ENCODE measurements around the gene TMC8. TPM values are rescaled to one million over a fixed set of nuclear protein-coding genes. Genes with fewer than 3 reads are reported as not detected.

The TMC8 gene
- polyA plus RNA-seq, 1 donor: 7.6 TPM

DNA sequence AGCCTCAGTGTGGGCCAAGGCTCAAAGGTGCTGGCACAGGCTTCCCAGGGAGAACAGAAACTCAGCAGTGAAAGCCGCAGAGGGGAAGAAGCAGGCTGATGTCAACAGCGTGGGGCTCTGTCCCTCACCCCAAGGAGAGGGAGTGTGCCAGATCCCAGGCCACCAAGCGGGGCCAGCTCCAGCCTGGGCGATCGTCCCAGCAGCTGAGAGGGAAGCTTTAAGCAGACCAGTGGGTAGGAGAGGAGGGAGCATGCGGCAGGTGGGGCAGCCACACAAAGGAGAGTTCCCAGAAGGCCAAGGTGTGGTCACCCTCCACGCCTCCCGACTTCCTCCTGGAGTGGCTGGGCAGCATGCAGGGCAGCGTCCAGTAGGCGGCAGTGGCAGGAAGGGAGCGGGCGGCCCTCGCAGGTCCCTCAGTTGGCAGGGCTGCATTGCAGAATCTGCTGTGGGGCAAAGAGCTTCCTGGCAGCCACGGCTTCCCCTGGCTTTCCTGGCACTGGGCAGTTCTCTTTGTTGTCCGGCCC is 43.8 kb downstream of the TMC8 start:
- Histone ChIP-seq H3K36me3 (ENCODE audit: control insufficient read depth, insufficient read depth, low read length) (peaks cover 52% of the 10 kb centered on the region), H3K4me1 (ENCODE audit: control insufficient read depth, insufficient read depth, low read length) (peaks cover 72% of the 10 kb centered on the region), H3K27ac (ENCODE audit: low read length) (peak overlapping the region; percentile 48), H3K4me3 (ENCODE audit: low read length) (no peak overlapping the region), H3K9me3 (ENCODE audit: control insufficient read depth, low read depth, low read length) (no peaks in the 10 kb centered on the region), H3K27me3 (ENCODE audit: control insufficient read depth, insufficient read depth, low read length) (no peaks in the 10 kb centered on the region)
- peak in 1 of 2 donors; percentile 32 for DNase-seq
- 40% methylated on average over 1 of the region's 15 CpGs for WGBS (ENCODE audit: insufficient coverage, low lambda C conversion rate)

DNA sequence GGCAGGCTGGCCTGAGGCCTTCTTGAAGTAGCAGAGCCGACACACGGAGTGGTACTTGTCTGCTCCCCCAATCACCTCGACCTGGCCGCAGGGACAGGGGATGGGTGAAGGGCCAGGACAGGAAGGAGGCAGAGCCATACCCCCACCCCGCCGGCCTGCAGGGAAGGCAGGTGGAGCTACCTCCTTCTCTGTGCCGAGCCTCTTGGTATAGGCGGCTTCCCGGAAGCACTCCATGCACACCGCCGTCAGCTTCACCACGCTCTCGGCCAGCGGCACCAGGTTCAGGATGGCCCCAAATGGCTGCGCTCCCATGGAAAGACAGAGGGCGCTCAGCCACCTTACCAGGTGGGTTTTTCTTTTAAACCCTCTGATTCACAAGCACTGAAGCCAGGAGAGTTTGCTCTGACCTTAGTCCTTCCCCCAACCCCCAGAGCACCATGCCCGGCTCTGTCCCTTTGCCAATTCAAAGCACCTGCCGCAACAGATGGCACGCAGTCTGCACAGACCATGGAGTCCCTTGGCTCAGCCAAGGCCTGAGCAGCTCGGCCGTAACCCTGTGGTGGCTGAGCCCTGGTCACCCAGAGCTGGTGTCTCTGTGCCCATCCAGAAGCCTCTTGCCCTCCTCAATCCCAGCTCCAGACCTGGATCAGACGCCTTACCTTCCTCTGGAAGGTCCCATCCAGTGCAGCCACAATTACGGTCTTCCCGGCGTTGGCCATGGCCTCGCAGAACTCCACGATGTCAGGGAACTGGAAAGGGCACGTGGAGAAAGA is 44.5 kb downstream of the TMC8 start:
- Histone ChIP-seq H3K27me3 (ENCODE audit: control insufficient read depth, insufficient read depth, low read length) (no peaks in the 10 kb centered on the region), H3K4me3 (ENCODE audit: low read length) (no peak overlapping the region), H3K4me1 (ENCODE audit: control insufficient read depth, insufficient read depth, low read length) (peaks cover 66% of the 10 kb centered on the region), H3K9me3 (ENCODE audit: control insufficient read depth, low read depth, low read length) (no peaks in the 10 kb centered on the region), H3K27ac (ENCODE audit: low read length) (peak overlapping the region; percentile 48), H3K36me3 (ENCODE audit: control insufficient read depth, insufficient read depth, low read length) (peaks cover 52% of the 10 kb centered on the region)
- DNase-seq: no peak
- WGBS (ENCODE audit: insufficient coverage, low lambda C conversion rate): no CpG with 5 or more reads among the region's 28 CpGs

DNA sequence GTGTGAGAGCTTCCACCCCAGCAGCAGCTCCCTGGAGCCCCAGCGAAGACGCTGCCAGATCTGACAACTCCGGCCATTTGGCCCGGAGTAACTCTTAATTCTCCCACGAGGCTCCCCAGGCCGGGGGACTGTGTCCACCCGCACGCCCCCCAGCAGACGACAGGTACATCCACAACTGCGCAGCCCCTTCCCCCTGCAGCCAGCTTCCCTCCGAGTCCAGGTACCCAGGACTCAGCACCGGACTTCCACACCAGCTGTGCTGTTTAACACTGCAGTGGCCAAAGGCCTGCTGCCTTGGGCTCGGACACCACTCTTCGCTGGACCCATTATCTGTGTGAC is 45.0 kb downstream of the TMC8 start:
- DNase-seq: no peak

DNA sequence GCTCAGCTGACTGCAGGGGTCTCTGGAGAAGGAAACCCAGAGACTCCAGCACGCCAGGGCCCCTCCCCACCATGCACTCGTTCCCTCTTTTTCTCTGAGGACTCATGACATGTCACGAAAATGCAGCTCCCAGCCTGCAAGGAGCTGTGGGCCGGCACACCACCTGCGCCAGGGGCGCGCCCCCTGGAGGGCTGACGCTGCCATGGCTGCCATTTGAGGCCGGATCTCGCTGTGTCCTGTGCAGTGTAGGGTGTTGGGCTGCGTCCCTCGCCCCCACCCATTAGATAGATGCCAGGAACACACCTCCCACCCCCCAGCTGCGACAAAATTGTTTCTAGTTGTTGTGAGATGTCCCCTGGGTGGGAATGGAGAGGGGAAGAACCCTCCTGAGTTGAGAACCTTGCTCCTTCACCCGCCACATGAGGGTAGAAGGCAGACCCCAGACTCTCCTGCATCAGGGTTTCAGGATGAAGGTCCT is 46.0 kb downstream of the TMC8 start:
- DNase-seq: peak; percentile 63 to 65
- H3K9me3 ChIP-seq (ENCODE audit: control insufficient read depth, low read depth, low read length): no peaks in the 10 kb centered on the region
- no peaks in the 10 kb centered on the region for H3K27me3 ChIP-seq (ENCODE audit: control insufficient read depth, insufficient read depth, low read length)
- peaks cover 56% of the 10 kb centered on the region for H3K4me1 ChIP-seq (ENCODE audit: control insufficient read depth, insufficient read depth, low read length)
- peaks cover 41% of the 10 kb centered on the region for H3K36me3 ChIP-seq (ENCODE audit: control insufficient read depth, insufficient read depth, low read length)
- no peak overlapping the region for H3K4me3 ChIP-seq (ENCODE audit: low read length)
- no peak overlapping the region for H3K27ac ChIP-seq (ENCODE audit: low read length)
- no CpG with 5 or more reads among the region's 14 CpGs for WGBS (ENCODE audit: insufficient coverage, low lambda C conversion rate)

More for the DNA sequence above, 45.0 kb downstream of the TMC8 start:
- Histone ChIP-seq H3K9me3 (ENCODE audit: control insufficient read depth, low read depth, low read length) (no peaks in the 10 kb centered on the region), H3K4me1 (ENCODE audit: control insufficient read depth, insufficient read depth, low read length) (peaks cover 65% of the 10 kb centered on the region), H3K27me3 (ENCODE audit: control insufficient read depth, insufficient read depth, low read length) (no peaks in the 10 kb centered on the region), H3K27ac (ENCODE audit: low read length) (no peak overlapping the region), H3K36me3 (ENCODE audit: control insufficient read depth, insufficient read depth, low read length) (peaks cover 51% of the 10 kb centered on the region), H3K4me3 (ENCODE audit: low read length) (no peak overlapping the region)
- WGBS (ENCODE audit: insufficient coverage, low lambda C conversion rate): no CpG with 5 or more reads among the region's 14 CpGs

DNA sequence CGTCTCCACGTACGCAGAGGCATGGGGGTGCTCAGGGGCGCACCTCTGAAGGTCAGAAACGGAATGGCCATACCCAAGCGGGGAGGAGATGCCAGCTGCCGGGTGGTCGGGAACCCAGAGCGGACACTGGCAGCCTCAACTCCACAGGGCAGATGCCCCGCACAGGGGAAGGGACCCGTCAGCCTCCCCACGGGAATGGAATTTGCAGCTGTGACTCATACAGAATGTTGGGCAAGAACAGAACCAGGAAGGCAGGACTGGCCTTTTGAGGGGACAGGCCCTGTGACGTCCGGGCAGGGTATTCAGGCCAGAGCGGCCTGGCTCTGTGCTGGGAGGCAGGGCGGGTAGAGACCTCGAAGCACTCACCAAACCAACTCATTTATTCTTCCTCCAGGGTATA is 48.8 kb downstream of the TMC8 start:
- Histone ChIP-seq H3K36me3 (ENCODE audit: control insufficient read depth, insufficient read depth, low read length) (peaks cover 21% of the 10 kb centered on the region), H3K27me3 (ENCODE audit: control insufficient read depth, insufficient read depth, low read length) (no peaks in the 10 kb centered on the region), H3K27ac (ENCODE audit: low read length) (peak overlapping the region; percentile 53), H3K9me3 (ENCODE audit: control insufficient read depth, low read depth, low read length) (no peaks in the 10 kb centered on the region), H3K4me3 (ENCODE audit: low read length) (no peak overlapping the region), H3K4me1 (ENCODE audit: control insufficient read depth, insufficient read depth, low read length) (peaks cover 28% of the 10 kb centered on the region)
- no peak for DNase-seq
- no CpG with 5 or more reads among the region's 17 CpGs for WGBS (ENCODE audit: insufficient coverage, low lambda C conversion rate)

DNA sequence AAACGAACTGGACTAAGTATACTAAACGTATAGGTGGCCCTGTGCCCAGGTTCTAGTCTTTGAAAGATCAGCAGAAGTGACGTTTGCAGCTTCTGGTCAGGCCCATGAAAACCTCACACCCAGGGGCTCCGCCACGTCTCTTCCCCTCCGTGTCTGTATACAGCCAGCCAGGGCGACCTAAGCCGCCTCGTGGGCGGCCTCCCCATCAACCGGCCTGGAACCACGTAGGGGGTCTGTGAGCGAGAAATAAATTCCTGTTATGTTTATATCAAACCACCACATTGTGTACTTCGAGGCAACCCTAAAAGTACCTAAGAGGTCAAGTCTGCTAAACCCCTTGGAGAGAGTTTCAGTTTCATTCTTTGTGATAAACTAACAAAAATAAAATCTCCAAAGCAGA is 49.5 kb downstream of the TMC8 start:
- Histone ChIP-seq H3K36me3 (ENCODE audit: control insufficient read depth, insufficient read depth, low read length) (peaks cover 14% of the 10 kb centered on the region), H3K4me1 (ENCODE audit: control insufficient read depth, insufficient read depth, low read length) (peaks cover 21% of the 10 kb centered on the region), H3K9me3 (ENCODE audit: control insufficient read depth, low read depth, low read length) (no peaks in the 10 kb centered on the region), H3K4me3 (ENCODE audit: low read length) (no peak overlapping the region), H3K27me3 (ENCODE audit: control insufficient read depth, insufficient read depth, low read length) (no peaks in the 10 kb centered on the region), H3K27ac (ENCODE audit: low read length) (peak overlapping the region; percentile 53)
- DNase-seq: peak in 1 of 2 donors; percentile 42
- WGBS (ENCODE audit: insufficient coverage, low lambda C conversion rate): no CpG with 5 or more reads among the region's 14 CpGs

DNA sequence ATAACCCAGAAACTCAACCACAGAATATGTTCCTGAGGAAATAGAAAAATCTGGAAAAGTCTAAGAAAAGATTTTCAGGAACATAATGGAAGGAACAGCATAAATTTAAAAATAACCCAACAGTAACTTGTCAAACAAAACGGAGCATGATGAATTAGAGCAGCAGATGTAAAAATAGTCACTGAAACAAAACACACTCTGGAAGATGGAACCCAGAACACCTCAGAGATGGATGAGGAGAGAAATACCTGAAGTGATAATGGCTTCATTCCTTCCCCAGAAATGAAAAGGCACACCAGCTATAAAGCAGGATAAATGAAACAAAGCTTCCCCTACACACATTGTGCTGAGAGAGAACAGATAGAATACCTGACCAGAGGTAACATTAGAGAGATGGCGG is 49.9 kb downstream of the TMC8 start:
- no peak for DNase-seq
- H3K36me3 ChIP-seq (ENCODE audit: control insufficient read depth, insufficient read depth, low read length): peaks cover 10% of the 10 kb centered on the region
- peak overlapping the region; percentile 53 for H3K27ac ChIP-seq (ENCODE audit: low read length)
- H3K4me1 ChIP-seq (ENCODE audit: control insufficient read depth, insufficient read depth, low read length): peaks cover 17% of the 10 kb centered on the region
- H3K9me3 ChIP-seq (ENCODE audit: control insufficient read depth, low read depth, low read length): no peaks in the 10 kb centered on the region
- no peaks in the 10 kb centered on the region for H3K27me3 ChIP-seq (ENCODE audit: control insufficient read depth, insufficient read depth, low read length)
- no CpG with 5 or more reads among the region's 2 CpGs for WGBS (ENCODE audit: insufficient coverage, low lambda C conversion rate)
- no peak overlapping the region for H3K4me3 ChIP-seq (ENCODE audit: low read length)

DNA sequence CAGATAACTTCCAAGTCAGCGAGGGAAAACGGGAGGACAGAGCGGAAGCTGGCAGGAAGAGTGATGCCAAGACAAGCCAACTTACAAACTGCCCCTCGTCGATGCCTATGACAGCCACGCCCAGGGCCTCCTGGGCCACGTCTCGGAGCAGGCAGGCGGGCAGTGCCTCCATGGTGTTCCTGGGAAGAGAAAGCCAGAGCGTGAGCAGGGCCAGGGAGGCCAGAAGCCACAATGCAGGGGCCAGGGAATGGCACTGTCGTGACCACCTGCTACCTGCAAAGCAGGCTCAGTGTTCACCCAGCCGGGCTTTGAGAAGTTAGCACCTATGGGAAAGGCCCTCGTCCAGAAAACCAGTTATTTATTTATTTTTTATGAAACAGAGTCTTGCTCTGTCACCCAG is 51.9 kb downstream of the TMC8 start:
- peaks cover 7% of the 10 kb centered on the region for H3K4me1 ChIP-seq (ENCODE audit: control insufficient read depth, insufficient read depth, low read length)
- H3K27ac ChIP-seq (ENCODE audit: low read length): no peak overlapping the region
- H3K9me3 ChIP-seq (ENCODE audit: control insufficient read depth, low read depth, low read length): peaks cover 4% of the 10 kb centered on the region
- 100% methylated on average over 1 of the region's 13 CpGs for WGBS (ENCODE audit: insufficient coverage, low lambda C conversion rate)
- H3K4me3 ChIP-seq (ENCODE audit: low read length): no peak overlapping the region
- no peaks in the 10 kb centered on the region for H3K27me3 ChIP-seq (ENCODE audit: control insufficient read depth, insufficient read depth, low read length)
- peaks cover 4% of the 10 kb centered on the region for H3K36me3 ChIP-seq (ENCODE audit: control insufficient read depth, insufficient read depth, low read length)
- no peak for DNase-seq

DNA sequence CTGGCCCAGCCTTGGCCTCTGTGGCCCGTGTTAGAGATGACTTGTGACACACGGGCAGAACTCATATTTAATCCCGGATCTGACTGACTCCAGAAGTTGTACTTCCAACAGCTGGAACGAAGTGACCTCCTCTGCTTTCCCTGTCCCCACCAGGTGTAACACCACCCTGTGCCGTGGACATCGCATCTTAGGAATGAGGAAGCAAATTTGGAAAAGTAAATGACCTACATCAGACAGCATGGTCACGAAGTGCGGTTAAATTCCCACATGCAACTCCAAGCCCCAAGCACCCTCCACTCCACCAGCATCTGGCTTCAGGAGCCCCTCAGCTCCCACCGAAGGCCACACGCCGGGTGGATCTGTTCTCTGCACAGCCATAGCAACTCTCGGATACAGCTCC is 53.3 kb downstream of the TMC8 start:
- Histone ChIP-seq H3K4me3 (ENCODE audit: low read length) (no peak overlapping the region), H3K4me1 (ENCODE audit: control insufficient read depth, insufficient read depth, low read length) (peaks cover 8% of the 10 kb centered on the region), H3K9me3 (ENCODE audit: control insufficient read depth, low read depth, low read length) (peaks cover 4% of the 10 kb centered on the region), H3K36me3 (ENCODE audit: control insufficient read depth, insufficient read depth, low read length) (peaks cover 4% of the 10 kb centered on the region), H3K27me3 (ENCODE audit: control insufficient read depth, insufficient read depth, low read length) (no peaks in the 10 kb centered on the region), H3K27ac (ENCODE audit: low read length) (no peak overlapping the region)
- DNase-seq: no peak
- no CpG with 5 or more reads among the region's 12 CpGs for WGBS (ENCODE audit: insufficient coverage, low lambda C conversion rate)

DNA sequence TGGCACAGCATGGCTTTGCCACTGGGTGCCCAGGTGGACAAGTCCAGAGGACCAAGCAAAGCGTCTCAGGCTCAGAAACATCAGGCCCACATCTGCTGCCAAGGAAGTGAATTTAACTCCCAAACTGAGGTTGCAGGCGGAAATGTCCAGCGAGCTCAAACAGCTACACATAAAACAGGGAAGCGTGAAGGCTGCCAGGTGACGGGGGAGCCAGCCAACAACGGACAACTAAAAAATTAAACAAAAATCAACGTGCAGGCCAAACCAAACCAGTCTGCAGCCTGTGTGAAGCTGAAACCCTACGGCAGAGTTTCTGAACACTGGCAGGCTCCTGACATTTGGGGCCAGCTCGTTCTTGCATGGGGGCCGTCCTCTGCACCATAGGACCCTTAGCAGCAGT is 53.8 kb downstream of the TMC8 start:
- no peaks in the 10 kb centered on the region for H3K27me3 ChIP-seq (ENCODE audit: control insufficient read depth, insufficient read depth, low read length)
- no peak overlapping the region for H3K4me3 ChIP-seq (ENCODE audit: low read length)
- WGBS (ENCODE audit: insufficient coverage, low lambda C conversion rate): no CpG with 5 or more reads among the region's 10 CpGs
- H3K4me1 ChIP-seq (ENCODE audit: control insufficient read depth, insufficient read depth, low read length): peaks cover 5% of the 10 kb centered on the region
- DNase-seq: no peak
- peaks cover 4% of the 10 kb centered on the region for H3K9me3 ChIP-seq (ENCODE audit: control insufficient read depth, low read depth, low read length)
- no peak overlapping the region for H3K27ac ChIP-seq (ENCODE audit: low read length)
- H3K36me3 ChIP-seq (ENCODE audit: control insufficient read depth, insufficient read depth, low read length): peaks cover 4% of the 10 kb centered on the region

DNA sequence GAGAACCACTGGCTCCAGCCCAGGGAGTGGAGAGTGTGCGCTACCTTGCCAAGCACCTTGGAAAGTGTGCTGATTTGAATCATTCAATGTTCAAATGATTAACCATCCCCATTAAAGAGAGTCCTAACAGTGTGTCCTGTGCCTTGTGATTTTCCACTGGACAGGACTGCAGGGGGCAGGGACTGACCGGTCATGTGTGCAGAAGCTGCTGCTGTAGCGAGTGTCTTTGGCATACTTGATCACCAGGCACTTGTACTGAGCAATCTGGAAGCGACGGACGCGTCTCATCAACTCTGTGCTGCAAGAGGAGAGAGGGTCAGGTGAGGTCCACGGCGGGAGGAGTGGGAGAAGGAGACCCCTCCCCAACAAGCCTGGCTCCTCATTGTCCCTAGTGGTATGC is 54.3 kb downstream of the TMC8 start:
- no CpG with 5 or more reads among the region's 9 CpGs for WGBS (ENCODE audit: insufficient coverage, low lambda C conversion rate)
- H3K27me3 ChIP-seq (ENCODE audit: control insufficient read depth, insufficient read depth, low read length): no peaks in the 10 kb centered on the region
- peaks cover 4% of the 10 kb centered on the region for H3K9me3 ChIP-seq (ENCODE audit: control insufficient read depth, low read depth, low read length)
- DNase-seq: no peak
- H3K27ac ChIP-seq (ENCODE audit: low read length): no peak overlapping the region
- no peak overlapping the region for H3K4me3 ChIP-seq (ENCODE audit: low read length)
- H3K36me3 ChIP-seq (ENCODE audit: control insufficient read depth, insufficient read depth, low read length): peaks cover 4% of the 10 kb centered on the region
- H3K4me1 ChIP-seq (ENCODE audit: control insufficient read depth, insufficient read depth, low read length): peaks cover 5% of the 10 kb centered on the region

All from large intestine (tissue), 3 donors.